BLaER1 treated with 17β-estradiol and CSF1 and Interleukin-3, amounts not matched to agents 10 nM and 100 nM (cell line): ENCODE data around the gene TMEM117.
A peak's percentile ranks its signal among the peaks of the same experiment; 100 is the strongest.

Source experiments
- H3K27ac ChIP-seq, 11 experiments: shearing (Covaris generic); formaldehyde crosslinking; 2 replicates each; pipeline ENCODE4 v1.8.1; 2022
- H3K27me3 ChIP-seq, 11 experiments: shearing (Covaris generic); formaldehyde crosslinking; 2 replicates each; pipeline ENCODE4 v1.8.1; 2022
- H3K36me3 ChIP-seq, 11 experiments: shearing (Covaris generic); formaldehyde crosslinking; 2 replicates each; pipeline ENCODE4 v1.8.1; 2022
- H3K4me1 ChIP-seq, 10 experiments: shearing (Covaris generic); formaldehyde crosslinking; 2 replicates each; pipeline ENCODE4 v1.8.1; 2022
- H3K4me2 ChIP-seq, 11 experiments: shearing (Covaris generic); formaldehyde crosslinking; 2 replicates each; pipeline ENCODE4 v1.8.1; 2022
- H3K4me3 ChIP-seq, 10 experiments: shearing (Covaris generic); formaldehyde crosslinking; 2 replicates each; pipeline ENCODE4 v1.8.1; 2022
- H3K9ac ChIP-seq, 11 experiments: shearing (Covaris generic); formaldehyde crosslinking; 2 replicates each; pipeline ENCODE4 v1.8.1; 2022
- H3K9me3 ChIP-seq, 11 experiments: shearing (Covaris generic); formaldehyde crosslinking; replicated peaks in 1 of 11; 2 replicates each; pipeline ENCODE4 v1.8.1; 2022
- H4K20me1 ChIP-seq, 11 experiments: shearing (Covaris generic); formaldehyde crosslinking; 2 replicates each; pipeline ENCODE4 v1.8.1; 2022
- Cebpa-rat ChIP-seq, 11 experiments: shearing (Covaris generic); IDR thresholded peaks; 2 replicates each; pipeline ENCODE4 v1.8.1; 2022

Gene TMEM117

GRCh38 chr12:43980627-43981191 lies 144.8 kb downstream of the TMEM117 start:
- Histone ChIP-seq H3K27me3 (no peaks in the 10 kb centered on the region), H3K4me2 (no peak overlapping the region), H3K9ac (no peak overlapping the region), H3K27ac (no peak overlapping the region), H3K36me3 (peaks cover 0 to 9% (median 0%) of the 10 kb centered on the region in 11 experiments; a peak in 5 of 22 replicates), H3K9me3 (peaks cover 21 to 46% (median 41%) of the 10 kb centered on the region in 11 experiments), H3K4me1 (no peaks in the 10 kb centered on the region), H3K4me3 (no peak overlapping the region), H4K20me1 (no peaks in the 10 kb centered on the region)
- no peak for TF ChIP-seq Cebpa-rat (IDR thresholded peaks at IDR 0.05)

GRCh38 chr12:43981726-43982125 lies 145.8 kb downstream of the TMEM117 start:
- Histone ChIP-seq H3K4me2 (no peak overlapping the region), H3K27me3 (no peaks in the 10 kb centered on the region), H3K4me3 (no peak overlapping the region), H3K36me3 (peaks cover 0 to 7% (median 0%) of the 10 kb centered on the region in 11 experiments; a peak in 4 of 22 replicates), H3K9me3 (peaks cover 21 to 36% (median 33%) of the 10 kb centered on the region in 11 experiments), H3K4me1 (no peaks in the 10 kb centered on the region), H3K27ac (no peak overlapping the region), H3K9ac (no peak overlapping the region), H4K20me1 (no peaks in the 10 kb centered on the region)
- TF ChIP-seq Cebpa-rat (IDR thresholded peaks at IDR 0.05), result no peak

- Histone ChIP-seq H3K27ac (no peak overlapping the region), H3K9ac (no peak overlapping the region), H4K20me1 (no peaks in the 10 kb centered on the region), H3K9me3 (peaks cover 18 to 34% (median 28%) of the 10 kb centered on the region in 11 experiments), H3K4me3 (no peak overlapping the region), H3K27me3 (no peaks in the 10 kb centered on the region), H3K4me2 (no peak overlapping the region), H3K36me3 (peaks cover 0 to 7% (median 0%) of the 10 kb centered on the region in 11 experiments; a peak in 4 of 22 replicates), H3K4me1 (no peaks in the 10 kb centered on the region)
- TF ChIP-seq Cebpa-rat (IDR thresholded peaks at IDR 0.05), result no peak
These were observed 146.7 kb downstream of the TMEM117 start for GRCh38 chr12:43982544-43982943.

- TF ChIP-seq Cebpa-rat (IDR thresholded peaks at IDR 0.05), result no peak
- H4K20me1 ChIP-seq, result no peaks in the 10 kb centered on the region
- no peak overlapping the region for H3K27ac ChIP-seq
- no peak overlapping the region for H3K4me2 ChIP-seq
- H3K9ac ChIP-seq, result no peak overlapping the region
- 0 out of 20 replicates have a peak, but pooled peaks cover 0 to 3% (median 0%) of the 10 kb centered on the region in 10 experiments for H3K4me1 ChIP-seq
- H3K9me3 ChIP-seq, result no peaks in the 10 kb centered on the region
- no peak overlapping the region for H3K4me3 ChIP-seq
- H3K36me3 ChIP-seq, result no peaks in the 10 kb centered on the region
- no peaks in the 10 kb centered on the region for H3K27me3 ChIP-seq
These were observed 153.1 kb downstream of the TMEM117 start for GRCh38 chr12:43988838-43989560.

- H3K27me3 ChIP-seq, result no peaks in the 10 kb centered on the region
- no peak for TF ChIP-seq Cebpa-rat (IDR thresholded peaks at IDR 0.05)
These were observed 157.0 kb downstream of the TMEM117 start for GRCh38 chr12:43992856-43993255.

GRCh38 chr12:44000309-44000952 lies 164.6 kb downstream of the TMEM117 start:
- Histone ChIP-seq H3K4me2 (no peak overlapping the region), H3K4me1 (peaks cover 0 to 21% (median 0%) of the 10 kb centered on the region in 10 experiments; a peak in 7 of 20 replicates)
- TF ChIP-seq Cebpa-rat (IDR thresholded peaks at IDR 0.05), result no peak

More at GRCh38 chr12:43992856-43993255, 157.0 kb downstream of the TMEM117 start:
- Histone ChIP-seq H3K27ac (no peak overlapping the region), H4K20me1 (no peaks in the 10 kb centered on the region), H3K36me3 (no peaks in the 10 kb centered on the region), H3K4me2 (no peak overlapping the region), H3K9me3 (no peaks in the 10 kb centered on the region), H3K9ac (no peak overlapping the region), H3K4me3 (no peak overlapping the region), H3K4me1 (0 out of 20 replicates have a peak, but pooled peaks cover 0 to 3% (median 0%) of the 10 kb centered on the region in 10 experiments)

GRCh38 chr12:44002607-44003006 lies 166.7 kb downstream of the TMEM117 start:
- Histone ChIP-seq H4K20me1 (no peaks in the 10 kb centered on the region; a peak in 1 of 22 replicates), H3K4me2 (peak overlapping the region in 3 of 11 experiments; percentile 67 to 74 (median 72); a peak in 6 of 22 replicates), H3K4me1 (peaks cover 0 to 21% (median 0%) of the 10 kb centered on the region in 10 experiments; a peak in 7 of 20 replicates), H3K27ac (no peak overlapping the region), H3K9ac (no peak overlapping the region), H3K4me3 (no peak overlapping the region), H3K36me3 (peaks cover 0 to 7% (median 0%) of the 10 kb centered on the region in 11 experiments; a peak in 5 of 22 replicates), H3K9me3 (peaks cover 3 to 14% (median 4%) of the 10 kb centered on the region in 11 experiments), H3K27me3 (no peaks in the 10 kb centered on the region)
- no peak for TF ChIP-seq Cebpa-rat (IDR thresholded peaks at IDR 0.05)

More at GRCh38 chr12:44000309-44000952, 164.6 kb downstream of the TMEM117 start:
- Histone ChIP-seq H3K36me3 (peaks cover 0 to 1% (median 0%) of the 10 kb centered on the region in 11 experiments; a peak in 1 of 22 replicates), H3K27me3 (no peaks in the 10 kb centered on the region), H3K4me3 (no peak overlapping the region), H3K27ac (no peak overlapping the region), H4K20me1 (no peaks in the 10 kb centered on the region; a peak in 1 of 22 replicates), H3K9me3 (0 out of 22 replicates have a peak, but pooled peaks cover 0 to 1% (median 0%) of the 10 kb centered on the region in 11 experiments), H3K9ac (no peak overlapping the region)

GRCh38 chr12:44003721-44004120 lies 167.8 kb downstream of the TMEM117 start:
- TF ChIP-seq Cebpa-rat (IDR thresholded peaks at IDR 0.05), result no peak
- H3K9me3 ChIP-seq, result peaks cover 14 to 25% (median 16%) of the 10 kb centered on the region in 11 experiments
- H3K4me3 ChIP-seq, result no peak overlapping the region
- H3K9ac ChIP-seq, result no peak overlapping the region
- peaks cover under 1 to 18% (median 9%) of the 10 kb centered on the region in 11 experiments; a peak in 12 of 22 replicates for H3K36me3 ChIP-seq
- H4K20me1 ChIP-seq, result no peaks in the 10 kb centered on the region; a peak in 1 of 22 replicates
- H3K4me1 ChIP-seq, result peaks cover 0 to 21% (median 0%) of the 10 kb centered on the region in 10 experiments; a peak in 7 of 20 replicates
- no peak overlapping the region; a peak in 1 of 22 replicates for H3K4me2 ChIP-seq
- H3K27me3 ChIP-seq, result no peaks in the 10 kb centered on the region
- H3K27ac ChIP-seq, result no peak overlapping the region
